Raji (cell line): ENCODE data around the gene C1orf21.

Experiments used
- POLR2A ChIP-seq: IDR thresholded peaks from 2 replicates; pipeline ENCODE4 v1.6.1; 2011; ENCODE audit warnings: low read depth, low read length, control low read depth; ENCODE audit not compliant: insufficient read depth

C1orf21 gene

GRCh38 chr1:184399192-184399847, 12.5 kb downstream of the C1orf21 start:
- TF ChIP-seq POLR2A = no peak

DNA sequence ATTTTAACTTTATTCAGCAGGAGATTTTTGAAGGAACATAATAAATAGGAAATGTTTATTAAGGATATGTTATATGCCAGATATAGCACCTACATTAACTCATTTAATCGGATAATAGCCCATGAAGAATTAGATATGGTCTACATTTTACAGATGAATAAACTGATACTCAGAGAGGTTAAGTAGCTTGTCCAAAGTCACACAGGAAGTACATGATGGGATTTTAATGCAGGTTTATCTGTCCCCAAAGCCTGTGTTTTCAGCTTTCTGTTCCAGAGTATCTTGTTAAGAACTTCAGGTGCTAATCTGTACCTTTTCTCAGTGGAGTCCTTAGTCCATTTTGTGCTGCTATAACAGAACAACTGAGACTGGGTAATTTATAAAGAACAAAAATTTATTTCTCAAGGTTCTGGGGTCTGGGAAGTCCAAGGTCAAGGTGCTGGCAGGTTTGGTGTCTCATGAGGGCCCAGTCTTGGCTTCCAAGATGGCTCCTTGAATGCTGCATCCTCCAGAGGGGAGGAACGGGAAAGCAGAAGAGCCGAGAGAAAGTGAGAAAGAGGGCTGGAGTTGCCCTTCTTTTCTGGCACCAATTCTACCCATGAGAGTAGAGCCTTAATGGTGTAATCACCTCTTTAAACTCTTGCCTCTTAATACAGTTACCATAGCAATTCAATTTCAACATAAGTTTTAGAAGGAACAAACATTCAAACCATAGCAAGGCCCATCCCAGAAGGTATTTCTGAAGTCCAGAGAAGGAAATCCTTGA, 17.3 kb downstream of the C1orf21 start:
- TF ChIP-seq POLR2A = no peak

DNA sequence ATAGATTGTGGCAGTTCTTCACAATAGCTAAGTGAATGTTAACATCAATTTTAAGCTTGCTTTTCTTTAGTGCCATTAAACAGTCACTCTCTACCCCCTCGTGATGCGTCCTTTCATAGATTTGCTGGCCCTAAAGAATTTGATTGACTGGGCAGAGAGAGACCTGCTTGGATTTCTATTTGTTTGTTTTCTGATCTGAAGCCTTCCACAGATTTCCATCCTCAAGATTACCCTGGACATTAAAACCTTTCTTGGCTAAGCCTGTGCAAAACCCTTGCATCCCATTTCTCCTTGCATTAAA, 17.8 kb downstream of the C1orf21 start:
- TF ChIP-seq POLR2A = no peak

DNA sequence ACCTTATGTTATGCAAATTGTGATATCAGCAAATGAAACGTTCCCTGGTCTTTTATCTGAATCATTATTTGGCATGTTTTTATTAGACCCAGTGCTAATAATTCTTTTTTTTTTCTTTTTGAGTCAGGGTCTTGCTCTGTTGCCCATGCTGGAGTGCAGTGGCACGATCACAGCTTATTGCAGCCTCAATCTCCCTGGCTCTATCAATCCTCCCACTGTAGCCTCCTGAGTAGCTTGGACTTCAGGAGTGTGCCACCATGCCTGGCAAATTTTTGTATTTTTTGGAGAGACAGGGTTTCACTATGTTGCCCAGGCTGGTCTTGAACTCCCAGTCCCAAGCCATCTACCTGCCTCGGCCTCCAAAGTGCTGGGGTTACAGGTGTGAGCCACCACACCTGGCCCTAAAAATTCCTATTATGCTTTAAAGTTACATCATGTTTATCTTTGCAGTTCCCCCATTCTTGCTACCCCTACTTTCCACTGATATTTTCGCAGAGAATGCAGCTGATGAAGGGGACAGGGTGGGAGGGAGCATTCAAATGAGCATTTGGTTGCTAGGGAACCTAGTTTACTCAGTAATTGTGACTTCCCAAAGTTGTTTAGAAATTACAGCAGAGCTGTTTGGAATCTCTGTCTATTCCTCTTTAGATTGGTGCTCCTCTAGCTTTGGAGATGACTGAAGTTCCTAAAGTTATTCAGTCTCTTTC, 18.4 kb downstream of the C1orf21 start:
- no peak for TF ChIP-seq POLR2A

- TF ChIP-seq POLR2A = no peak
Measured at GRCh38 chr1:184405801-184406142, 18.9 kb downstream of the C1orf21 start.

GRCh38 chr1:184406479-184406878, 19.6 kb downstream of the C1orf21 start:
- no peak for TF ChIP-seq POLR2A

- TF ChIP-seq POLR2A = no peak
Measured at GRCh38 chr1:184407816-184408510, 21.1 kb downstream of the C1orf21 start.

DNA sequence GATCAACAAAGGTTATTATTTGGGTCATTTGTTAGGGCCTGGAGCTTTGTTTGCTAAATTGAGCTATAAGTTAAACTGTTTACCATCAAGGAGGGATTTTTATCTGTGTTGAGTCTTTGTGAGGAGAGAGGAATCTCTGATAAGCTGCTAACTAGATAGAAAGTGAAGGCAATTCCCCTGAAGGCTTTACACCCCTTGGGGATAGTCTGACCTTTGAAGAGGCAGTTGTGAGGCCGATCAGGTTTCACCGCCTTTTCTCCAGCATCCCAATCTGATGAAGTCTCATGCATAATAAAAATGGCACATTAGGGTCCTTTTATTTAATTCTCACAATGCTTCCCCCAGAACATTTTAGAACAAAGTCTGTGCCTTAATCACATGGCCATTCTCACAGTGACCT, 21.8 kb downstream of the C1orf21 start:
- TF ChIP-seq POLR2A = no peak

- no peak for TF ChIP-seq POLR2A
Measured at GRCh38 chr1:184409011-184409410, 22.2 kb downstream of the C1orf21 start.

- TF ChIP-seq POLR2A = no peak
Measured at GRCh38 chr1:184412472-184412871, 25.6 kb downstream of the C1orf21 start.

DNA sequence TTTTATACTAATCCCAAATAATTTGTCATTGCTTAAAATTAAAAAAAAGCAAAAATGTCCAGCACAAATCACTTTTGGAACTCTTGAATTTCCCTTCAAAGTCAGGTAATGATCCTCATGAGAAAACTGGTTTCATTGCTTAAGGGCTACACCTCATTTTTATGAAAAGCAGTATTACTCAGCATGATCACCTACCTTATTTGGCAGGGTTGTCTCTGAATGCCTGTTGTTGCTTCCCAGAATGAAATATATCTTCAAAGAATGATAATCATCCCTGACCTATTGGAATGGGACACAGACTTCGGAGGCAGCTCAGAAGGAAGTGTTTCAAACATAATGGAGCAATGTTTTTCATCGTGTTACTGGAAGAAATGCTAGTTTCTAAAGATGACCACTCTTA, 29.7 kb downstream of the C1orf21 start:
- no peak for TF ChIP-seq POLR2A

DNA sequence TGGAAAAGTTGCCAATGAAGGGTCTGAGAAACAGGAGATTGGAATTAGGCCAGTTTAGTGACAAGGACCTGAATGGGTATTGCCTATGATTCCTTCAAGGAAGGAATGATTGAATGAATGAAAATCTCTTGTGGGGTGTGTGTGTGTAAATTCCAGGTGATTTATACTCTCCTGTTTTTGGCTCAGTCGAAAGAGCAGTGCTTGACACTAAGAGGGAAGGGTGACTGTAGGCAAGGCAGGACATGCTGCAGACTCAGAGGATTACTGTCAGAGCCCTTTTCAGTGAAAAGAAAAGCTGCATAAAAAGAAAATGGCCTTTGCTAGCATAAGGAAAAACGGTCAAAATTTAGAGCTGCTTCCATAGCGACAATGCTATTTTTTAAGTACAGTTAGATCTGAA, 30.1 kb downstream of the C1orf21 start:
- no peak for TF ChIP-seq POLR2A

DNA sequence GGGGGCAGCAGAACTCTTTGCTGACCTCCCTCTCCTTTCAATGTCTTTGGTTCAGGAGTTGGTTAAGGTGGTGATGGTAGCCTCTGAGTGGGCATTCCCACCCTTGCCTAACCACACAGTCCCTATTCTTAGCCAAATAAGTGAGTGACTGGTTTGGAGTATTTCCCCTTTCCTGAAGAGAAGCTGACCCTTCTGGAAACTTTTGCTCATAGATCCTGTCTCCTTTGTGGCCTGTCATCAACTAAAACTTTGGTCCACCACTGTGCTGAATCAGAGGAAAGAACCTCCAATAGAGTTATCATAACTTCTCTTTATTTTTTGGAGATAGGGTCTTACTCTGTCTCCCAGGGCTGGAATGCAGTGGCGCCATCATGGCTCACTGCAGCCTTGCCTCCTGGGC, 31.1 kb downstream of the C1orf21 start:
- TF ChIP-seq POLR2A = no peak

- no peak for TF ChIP-seq POLR2A
Measured at GRCh38 chr1:184418652-184419349, 32.0 kb downstream of the C1orf21 start.
